Neural progenitor cell (in vitro differentiated cells): ENCODE results near the gene HCAR2.
"Not testable (repeated sequence)": the region's sequence is repeated elsewhere in the genome, so short reads cannot be mapped to it uniquely, and the experiment has no call there.

Source experiments
- EZH2 ChIP-seq: fragments of 200-600 bp; sonication (generic); IDR thresholded peaks from 2 replicates; pipeline ENCODE4 v1.6.1; 2017; ENCODE audit warnings: antibody characterized with exemption, mild to moderate bottlenecking, moderate library complexity
- EZH2phosphoT487 ChIP-seq: fragments of 200-600 bp; sonication (generic); IDR thresholded peaks from 2 replicates; pipeline ENCODE4 v1.6.1; 2017; ENCODE audit warnings: antibody characterized with exemption
- TF ChIP-seq, protein P1 (sequence below): fragments of 200-600 bp; sonication (generic); IDR thresholded peaks from 2 replicates; pipeline ENCODE4 v1.5.1; 2017; ENCODE audit warnings: antibody characterized with exemption, mild to moderate bottlenecking

GRCh38 chr12:122750781-122751515 is 47.8 kb upstream of the HCAR2 start:
- TF ChIP-seq, protein P1, sequence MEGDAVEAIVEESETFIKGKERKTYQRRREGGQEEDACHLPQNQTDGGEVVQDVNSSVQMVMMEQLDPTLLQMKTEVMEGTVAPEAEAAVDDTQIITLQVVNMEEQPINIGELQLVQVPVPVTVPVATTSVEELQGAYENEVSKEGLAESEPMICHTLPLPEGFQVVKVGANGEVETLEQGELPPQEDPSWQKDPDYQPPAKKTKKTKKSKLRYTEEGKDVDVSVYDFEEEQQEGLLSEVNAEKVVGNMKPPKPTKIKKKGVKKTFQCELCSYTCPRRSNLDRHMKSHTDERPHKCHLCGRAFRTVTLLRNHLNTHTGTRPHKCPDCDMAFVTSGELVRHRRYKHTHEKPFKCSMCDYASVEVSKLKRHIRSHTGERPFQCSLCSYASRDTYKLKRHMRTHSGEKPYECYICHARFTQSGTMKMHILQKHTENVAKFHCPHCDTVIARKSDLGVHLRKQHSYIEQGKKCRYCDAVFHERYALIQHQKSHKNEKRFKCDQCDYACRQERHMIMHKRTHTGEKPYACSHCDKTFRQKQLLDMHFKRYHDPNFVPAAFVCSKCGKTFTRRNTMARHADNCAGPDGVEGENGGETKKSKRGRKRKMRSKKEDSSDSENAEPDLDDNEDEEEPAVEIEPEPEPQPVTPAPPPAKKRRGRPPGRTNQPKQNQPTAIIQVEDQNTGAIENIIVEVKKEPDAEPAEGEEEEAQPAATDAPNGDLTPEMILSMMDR: not testable (repeated sequence)
- not testable (repeated sequence) for TF ChIP-seq EZH2, EZH2phosphoT487
